ENCODE measurements around the gene ALG5.

The ALG5 gene

DNA sequence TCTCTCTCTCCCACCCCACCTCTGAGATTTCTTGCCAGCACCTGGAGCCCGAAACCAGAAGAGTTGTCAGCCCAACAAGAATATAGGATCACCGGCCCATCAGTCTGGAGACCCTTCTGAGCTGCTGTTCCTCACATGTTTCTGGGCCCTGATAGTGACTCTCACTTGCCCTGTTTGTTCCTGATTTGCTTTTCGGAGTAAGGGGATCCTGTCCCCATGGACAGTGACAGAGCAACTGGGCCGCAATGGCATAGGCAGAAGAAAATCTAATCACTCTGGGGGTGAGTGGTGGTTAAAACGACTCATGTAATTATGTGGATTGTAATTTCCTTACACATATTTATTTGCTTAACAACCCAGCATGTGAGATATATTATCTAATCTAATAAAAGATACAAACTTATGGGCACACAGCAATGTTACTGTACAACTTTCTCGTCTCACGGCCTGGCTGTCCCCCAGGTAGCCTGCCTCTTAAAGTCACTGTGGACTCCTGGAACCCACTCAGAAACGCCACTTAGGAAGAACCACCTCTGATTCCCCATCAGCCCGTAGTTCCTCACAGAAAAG lies 78.4 kb downstream of the ALG5 start:
- H3K79me2 ChIP-seq (ENCODE audit: insufficient read depth, low read length): no peaks in the 10 kb centered on the region
- no peak for ATAC-seq (ENCODE audit: insufficient read depth, low read depth)

DNA sequence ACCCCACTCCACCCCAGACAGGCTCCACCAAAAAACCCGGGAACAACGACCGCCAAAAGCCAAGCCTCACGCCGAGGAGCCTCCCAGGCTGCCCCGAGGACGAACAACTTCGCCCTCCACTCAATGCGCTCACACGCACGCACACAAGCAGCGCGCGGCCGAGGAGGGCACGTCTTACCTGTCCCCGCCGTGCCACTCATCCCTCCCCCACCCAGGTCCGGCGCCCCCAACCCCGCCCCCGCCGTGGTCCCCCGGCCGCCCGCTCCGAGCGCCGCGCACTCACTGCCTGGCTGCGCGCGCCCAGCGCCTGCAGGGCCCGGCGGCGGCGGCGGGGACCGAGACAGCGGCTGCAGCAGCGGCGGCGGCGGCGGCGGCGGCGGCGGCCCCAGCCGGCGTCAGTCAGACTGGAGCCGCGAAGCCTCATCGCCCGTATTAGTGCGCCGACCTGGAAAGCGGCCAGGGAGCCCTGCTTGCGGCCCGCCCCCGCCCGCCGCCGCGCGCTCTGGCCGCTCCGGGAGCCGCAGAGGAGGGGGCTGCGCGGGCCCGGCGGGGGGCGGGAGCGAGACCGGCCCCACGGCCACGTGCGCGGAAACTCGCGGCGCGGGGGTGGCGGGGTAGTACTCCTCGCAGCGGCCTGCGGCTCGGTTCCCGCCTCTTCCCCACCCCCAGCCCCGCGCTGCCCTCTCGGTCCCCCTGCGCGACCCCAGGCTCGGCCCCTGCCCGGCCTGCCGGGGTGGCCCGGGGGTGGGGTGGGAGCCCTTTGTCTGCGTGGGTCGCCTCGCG lies 79.1 kb downstream of the ALG5 start, which contains the start of gene SMAD9:
Gene SMAD9 (minus strand): TSS at position 406 of the 783 bp plus-strand sequence. CDS start 40,549 bp downstream, outside the sequence.
- Histone ChIP-seq H2AFZ (ENCODE audit: low read depth, low read length) (no peak within 1 kb of the TSS), H3K4me3 (ENCODE audit: low read depth in 1 of 2, low read length in 2 of 2) (no peak within 1 kb of the TSS), H3K36me3 (ENCODE audit: insufficient read depth, low read length) (no peaks in the 10 kb centered on the region), H3K4me2 (ENCODE audit: insufficient read depth, low read length) (no peak within 1 kb of the TSS), H3K9ac (ENCODE audit: low read depth, low read length) (no peak within 1 kb of the TSS), H3K27ac (ENCODE audit: low read length) (no peak within 1 kb of the TSS), H3K9me3 (ENCODE audit: insufficient read depth, low read length, severe bottlenecking) (no peaks in the 10 kb centered on the region), H3K27me3 (ENCODE audit: insufficient read depth, low read length, poor library complexity) (no peaks in the 10 kb centered on the region), H4K20me1 (ENCODE audit: insufficient read depth, low read length) (no peaks in the 10 kb centered on the region), H3K4me1 (ENCODE audit: insufficient read depth, low read length) (no peaks in the 10 kb centered on the region), H3K79me2 (ENCODE audit: insufficient read depth, low read length) (no peaks in the 10 kb centered on the region)
- ATAC-seq (ENCODE audit: insufficient read depth, low read depth): no peak
- no peak for TF ChIP-seq EZH2 (IDR thresholded peaks at IDR 0.05; ENCODE audit: borderline replicate concordance, low read depth, low read length, severe bottlenecking)
- TF ChIP-seq, protein P1, sequence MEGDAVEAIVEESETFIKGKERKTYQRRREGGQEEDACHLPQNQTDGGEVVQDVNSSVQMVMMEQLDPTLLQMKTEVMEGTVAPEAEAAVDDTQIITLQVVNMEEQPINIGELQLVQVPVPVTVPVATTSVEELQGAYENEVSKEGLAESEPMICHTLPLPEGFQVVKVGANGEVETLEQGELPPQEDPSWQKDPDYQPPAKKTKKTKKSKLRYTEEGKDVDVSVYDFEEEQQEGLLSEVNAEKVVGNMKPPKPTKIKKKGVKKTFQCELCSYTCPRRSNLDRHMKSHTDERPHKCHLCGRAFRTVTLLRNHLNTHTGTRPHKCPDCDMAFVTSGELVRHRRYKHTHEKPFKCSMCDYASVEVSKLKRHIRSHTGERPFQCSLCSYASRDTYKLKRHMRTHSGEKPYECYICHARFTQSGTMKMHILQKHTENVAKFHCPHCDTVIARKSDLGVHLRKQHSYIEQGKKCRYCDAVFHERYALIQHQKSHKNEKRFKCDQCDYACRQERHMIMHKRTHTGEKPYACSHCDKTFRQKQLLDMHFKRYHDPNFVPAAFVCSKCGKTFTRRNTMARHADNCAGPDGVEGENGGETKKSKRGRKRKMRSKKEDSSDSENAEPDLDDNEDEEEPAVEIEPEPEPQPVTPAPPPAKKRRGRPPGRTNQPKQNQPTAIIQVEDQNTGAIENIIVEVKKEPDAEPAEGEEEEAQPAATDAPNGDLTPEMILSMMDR (IDR thresholded peaks at IDR 0.05; ENCODE audit: borderline replicate concordance, extremely low read depth, low read length, poor library complexity, severe bottlenecking): no peak
- DNase-seq: no peak

More for the DNA sequence above, 78.4 kb downstream of the ALG5 start:
- H3K27me3 ChIP-seq (ENCODE audit: insufficient read depth, low read length, poor library complexity): no peaks in the 10 kb centered on the region
- H3K27ac ChIP-seq (ENCODE audit: low read length): no peak overlapping the region
- H3K36me3 ChIP-seq (ENCODE audit: insufficient read depth, low read length): no peaks in the 10 kb centered on the region
- H2AFZ ChIP-seq (ENCODE audit: low read depth, low read length): no peak overlapping the region
- no peak overlapping the region for H3K4me3 ChIP-seq (ENCODE audit: low read depth in 1 of 2, low read length in 2 of 2)
- no peak for DNase-seq
- H4K20me1 ChIP-seq (ENCODE audit: insufficient read depth, low read length): no peaks in the 10 kb centered on the region
- TF ChIP-seq EZH2 (IDR thresholded peaks at IDR 0.05; ENCODE audit: borderline replicate concordance, low read depth, low read length, severe bottlenecking): no peak
- TF ChIP-seq, protein P1 (IDR thresholded peaks at IDR 0.05; ENCODE audit: borderline replicate concordance, extremely low read depth, low read length, poor library complexity, severe bottlenecking): no peak
- no peaks in the 10 kb centered on the region for H3K9me3 ChIP-seq (ENCODE audit: insufficient read depth, low read length, severe bottlenecking)
- no peaks in the 10 kb centered on the region for H3K4me1 ChIP-seq (ENCODE audit: insufficient read depth, low read length)
- no peak overlapping the region for H3K9ac ChIP-seq (ENCODE audit: low read depth, low read length)
- H3K4me2 ChIP-seq (ENCODE audit: insufficient read depth, low read length): no peak overlapping the region

DNA sequence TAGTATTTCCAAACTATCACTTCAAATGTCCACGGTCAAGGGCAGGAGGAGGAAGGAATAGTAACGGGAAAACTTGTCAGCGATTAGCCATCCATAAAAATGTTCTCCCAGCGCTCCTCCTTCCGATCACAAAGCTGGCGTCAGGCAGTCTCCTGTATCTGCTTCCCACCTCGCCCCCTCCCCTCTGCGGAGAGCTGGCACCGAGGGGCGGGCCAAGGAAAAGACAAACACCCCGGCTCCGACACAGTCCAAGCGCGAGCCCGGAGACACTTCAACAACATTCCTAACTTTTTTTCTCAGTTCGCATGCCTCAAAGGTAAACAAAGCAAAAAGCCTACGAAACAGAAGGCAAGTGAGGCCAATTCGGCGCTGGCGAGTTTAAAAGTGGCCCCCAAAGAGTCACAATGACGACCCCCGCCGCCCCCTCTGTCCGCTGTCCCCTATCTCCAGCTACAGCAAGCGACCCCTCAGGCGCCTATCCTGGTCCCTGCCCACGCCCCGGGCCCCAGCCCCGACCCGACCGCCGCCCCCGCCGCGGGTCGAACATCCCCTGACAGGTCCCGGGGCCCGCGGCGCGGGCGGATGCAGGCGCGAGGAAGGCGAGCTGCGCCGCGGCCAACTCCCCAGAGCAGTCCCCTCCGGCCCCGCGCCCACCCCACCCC lies 79.8 kb downstream of the ALG5 start:
- Histone ChIP-seq H3K4me2 (ENCODE audit: insufficient read depth, low read length) (no peak overlapping the region), H4K20me1 (ENCODE audit: insufficient read depth, low read length) (no peaks in the 10 kb centered on the region), H2AFZ (ENCODE audit: low read depth, low read length) (no peak overlapping the region), H3K4me3 (ENCODE audit: low read depth in 1 of 2, low read length in 2 of 2) (no peak overlapping the region), H3K9me3 (ENCODE audit: insufficient read depth, low read length, severe bottlenecking) (no peaks in the 10 kb centered on the region), H3K4me1 (ENCODE audit: insufficient read depth, low read length) (no peaks in the 10 kb centered on the region), H3K79me2 (ENCODE audit: insufficient read depth, low read length) (no peaks in the 10 kb centered on the region), H3K27me3 (ENCODE audit: insufficient read depth, low read length, poor library complexity) (no peaks in the 10 kb centered on the region), H3K9ac (ENCODE audit: low read depth, low read length) (no peak overlapping the region), H3K27ac (ENCODE audit: low read length) (no peak overlapping the region), H3K36me3 (ENCODE audit: insufficient read depth, low read length) (no peaks in the 10 kb centered on the region)
- DNase-seq (no peak), ATAC-seq (ENCODE audit: insufficient read depth, low read depth) (no peak)
- TF ChIP-seq, protein P1 (IDR thresholded peaks at IDR 0.05; ENCODE audit: borderline replicate concordance, extremely low read depth, low read length, poor library complexity, severe bottlenecking): no peak
- no peak for TF ChIP-seq EZH2 (IDR thresholded peaks at IDR 0.05; ENCODE audit: borderline replicate concordance, low read depth, low read length, severe bottlenecking)
